Nephron (organoid): ENCODE data around the gene PRR18.

Experiments
- H3K27ac Mint-ChIP-seq, 3 experiments: 2 replicates each; pipeline ENCODE4 v1.8.0; 2020; ENCODE audit warnings: mixed read lengths in 3 of 3, mild to moderate bottlenecking in 2 of 3, moderate library complexity in 1 of 3
- H3K27me3 Mint-ChIP-seq: 2 replicates; pipeline ENCODE4 v1.8.0; 2021; ENCODE audit warnings: low read depth, mild to moderate bottlenecking, moderate library complexity, mixed read lengths
- H3K36me3 Mint-ChIP-seq: 2 replicates; pipeline ENCODE4 v1.8.0; 2020; ENCODE audit warnings: low read depth, mixed read lengths
- H3K4me1 Mint-ChIP-seq: 2 replicates; pipeline ENCODE4 v1.8.0; 2020; ENCODE audit warnings: mixed read lengths
- H3K4me3 Mint-ChIP-seq, 3 experiments: 2 replicates each; pipeline ENCODE4 v1.8.0; 2020; ENCODE audit warnings: mild to moderate bottlenecking in 3 of 3, mixed read lengths in 3 of 3, moderate library complexity in 2 of 3
- H3K9me3 Mint-ChIP-seq: 2 replicates; pipeline ENCODE4 v1.8.0; 2020; ENCODE audit warnings: mixed read lengths
- TF ChIP-seq, protein P1 (sequence below), 3 experiments: fragments of 200-600 bp; sonication (generic); IDR thresholded peaks; one replicate each; pipeline ENCODE4 v1.5.0; 2021; ENCODE audit warnings: antibody characterized with exemption in 3 of 3; ENCODE audit not compliant: unreplicated experiment in 3 of 3

PRR18 gene

DNA sequence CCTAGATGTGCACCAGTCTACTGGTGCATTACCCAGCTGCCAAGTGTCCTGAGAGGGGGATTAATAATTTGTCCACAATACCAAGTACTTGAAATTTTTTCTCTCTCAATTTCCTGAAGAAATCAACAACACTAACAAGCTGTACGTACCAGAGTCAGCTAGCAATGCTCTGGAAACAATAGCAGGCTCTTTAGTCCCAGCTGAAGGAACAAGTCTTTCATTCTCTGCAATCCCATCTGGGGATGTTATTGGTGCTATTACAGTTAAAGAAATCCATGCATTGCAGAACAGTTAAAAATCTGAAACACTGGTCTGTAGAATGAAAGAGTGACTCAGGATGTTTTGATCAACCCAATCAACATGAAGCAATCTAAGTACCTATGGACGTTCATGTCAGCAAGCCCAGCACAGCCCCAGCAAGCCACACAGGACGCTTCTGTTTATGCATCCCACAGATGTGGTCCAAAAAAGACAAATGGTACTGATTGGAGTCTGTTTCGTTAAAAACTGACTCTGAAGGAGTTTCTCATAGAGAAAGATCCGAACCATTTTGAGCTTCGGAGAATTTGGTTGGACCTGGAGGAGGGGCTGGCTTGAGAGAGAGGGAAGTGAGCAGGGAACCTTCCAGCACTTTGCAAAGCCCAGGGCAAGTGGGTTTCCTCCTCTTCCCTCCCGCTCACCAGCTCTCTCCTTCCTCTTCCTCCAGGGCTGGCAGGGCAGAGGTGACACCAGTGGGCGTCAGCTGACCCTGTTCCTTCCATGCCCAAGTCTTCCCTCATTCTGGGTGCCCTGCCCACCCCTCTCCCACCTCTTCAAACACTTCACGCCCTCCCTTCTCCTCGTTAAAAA lies 11.9 kb downstream of the PRR18 start:
- TF ChIP-seq, protein P1, sequence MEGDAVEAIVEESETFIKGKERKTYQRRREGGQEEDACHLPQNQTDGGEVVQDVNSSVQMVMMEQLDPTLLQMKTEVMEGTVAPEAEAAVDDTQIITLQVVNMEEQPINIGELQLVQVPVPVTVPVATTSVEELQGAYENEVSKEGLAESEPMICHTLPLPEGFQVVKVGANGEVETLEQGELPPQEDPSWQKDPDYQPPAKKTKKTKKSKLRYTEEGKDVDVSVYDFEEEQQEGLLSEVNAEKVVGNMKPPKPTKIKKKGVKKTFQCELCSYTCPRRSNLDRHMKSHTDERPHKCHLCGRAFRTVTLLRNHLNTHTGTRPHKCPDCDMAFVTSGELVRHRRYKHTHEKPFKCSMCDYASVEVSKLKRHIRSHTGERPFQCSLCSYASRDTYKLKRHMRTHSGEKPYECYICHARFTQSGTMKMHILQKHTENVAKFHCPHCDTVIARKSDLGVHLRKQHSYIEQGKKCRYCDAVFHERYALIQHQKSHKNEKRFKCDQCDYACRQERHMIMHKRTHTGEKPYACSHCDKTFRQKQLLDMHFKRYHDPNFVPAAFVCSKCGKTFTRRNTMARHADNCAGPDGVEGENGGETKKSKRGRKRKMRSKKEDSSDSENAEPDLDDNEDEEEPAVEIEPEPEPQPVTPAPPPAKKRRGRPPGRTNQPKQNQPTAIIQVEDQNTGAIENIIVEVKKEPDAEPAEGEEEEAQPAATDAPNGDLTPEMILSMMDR (IDR thresholded peaks at IDR 0.05; ENCODE audit: unreplicated experiment in 3 of 3) = no peak
- Mint-ChIP-seq H3K4me1 (no peaks in the 10 kb centered on the region), H3K36me3 (no peaks in the 10 kb centered on the region), H3K27ac (no peak overlapping the region), H3K27me3 (peaks cover 33% of the 10 kb centered on the region), H3K4me3 (no peak overlapping the region), H3K9me3 (peaks cover 9% of the 10 kb centered on the region)

DNA sequence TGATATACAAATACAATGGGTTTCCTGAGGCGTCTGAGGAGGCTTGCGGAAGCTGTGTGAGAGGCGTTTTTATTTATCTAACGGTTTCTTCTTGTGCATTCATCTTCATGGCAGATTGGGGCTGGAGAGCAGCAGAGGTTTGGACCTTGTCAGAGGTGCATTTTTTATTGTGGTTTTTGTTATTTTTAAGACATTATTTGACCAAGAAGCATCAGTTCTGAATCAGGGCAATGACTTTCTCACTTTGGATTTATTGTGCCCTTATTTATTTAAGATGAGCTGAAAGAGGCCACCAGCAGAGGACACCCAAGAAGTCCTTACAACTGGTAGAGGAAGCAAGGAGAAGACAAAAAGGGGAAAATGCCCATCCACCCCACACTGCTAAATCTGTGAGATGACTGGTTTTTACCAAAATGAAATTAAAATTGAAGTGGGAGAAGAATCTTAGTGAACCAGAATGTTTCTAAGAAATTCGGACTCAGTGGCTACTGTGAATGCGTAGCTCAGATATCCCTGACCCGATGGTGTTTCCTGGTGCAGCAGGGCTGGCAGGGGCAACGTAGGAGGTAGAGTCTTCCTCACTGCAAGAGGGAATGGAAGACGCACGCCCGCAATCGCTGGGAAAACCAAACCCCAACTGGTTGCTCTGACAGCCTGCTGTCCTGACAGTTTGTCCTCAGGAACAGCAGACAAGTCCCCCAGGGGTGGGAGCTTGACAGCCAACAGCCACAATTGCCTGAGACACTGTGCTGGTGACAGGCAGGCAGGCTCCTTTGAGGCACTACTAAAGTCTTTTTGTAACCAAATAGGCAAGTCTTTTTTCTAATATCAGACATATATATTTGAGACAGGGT lies 14.2 kb downstream of the PRR18 start:
- Mint-ChIP-seq H3K9me3 (peaks cover 9% of the 10 kb centered on the region), H3K4me3 (no peak overlapping the region), H3K27ac (no peak overlapping the region), H3K36me3 (no peaks in the 10 kb centered on the region), H3K4me1 (no peaks in the 10 kb centered on the region), H3K27me3 (peaks cover 30% of the 10 kb centered on the region)
- TF ChIP-seq, protein P1 (IDR thresholded peaks at IDR 0.05; ENCODE audit: unreplicated experiment in 3 of 3) = no peak

DNA sequence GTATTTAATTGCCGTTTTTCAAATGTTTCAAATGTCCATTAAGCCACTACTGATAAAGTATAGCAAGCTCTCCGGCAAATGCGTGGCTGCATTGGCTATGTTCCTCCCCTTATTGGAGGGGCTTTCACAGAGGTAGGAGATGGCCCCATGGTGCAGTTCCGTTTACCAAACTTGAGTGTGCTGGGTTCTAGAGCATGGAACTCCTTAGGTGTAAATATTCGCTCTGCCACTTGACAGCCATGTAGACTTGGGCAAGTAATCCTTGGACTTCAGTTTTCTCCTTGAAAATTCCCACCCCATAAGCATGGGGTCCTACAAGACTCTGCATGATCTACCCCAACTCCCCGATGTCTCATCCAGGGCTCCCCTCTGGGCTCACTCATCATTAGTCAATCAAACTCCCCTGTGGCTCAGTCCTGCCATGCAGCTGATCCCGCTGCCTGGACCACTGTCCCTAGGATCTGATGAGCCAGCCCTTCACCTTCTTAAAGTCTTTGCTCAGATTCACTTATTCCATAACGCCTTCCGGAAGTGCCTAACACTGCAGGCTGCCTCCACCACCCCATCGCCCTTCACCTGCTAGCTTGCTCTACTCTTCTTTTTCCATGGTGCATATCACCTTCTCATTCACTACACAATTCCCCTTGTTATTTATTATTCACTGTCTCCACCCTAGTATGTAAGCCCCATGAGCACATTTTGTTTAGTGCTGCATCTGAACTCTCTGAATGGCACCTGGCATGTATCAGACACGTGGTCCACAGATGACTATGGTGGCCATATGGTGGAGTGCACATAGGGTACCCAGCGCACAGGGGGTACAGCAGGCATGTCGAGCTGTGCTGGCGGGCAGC lies 18.8 kb downstream of the PRR18 start:
- TF ChIP-seq, protein P1 (IDR thresholded peaks at IDR 0.05; ENCODE audit: unreplicated experiment in 3 of 3) = no peak
- peaks cover 17% of the 10 kb centered on the region for H3K27me3 Mint-ChIP-seq
- H3K9me3 Mint-ChIP-seq = no peaks in the 10 kb centered on the region
- no peak overlapping the region for H3K4me3 Mint-ChIP-seq
- H3K27ac Mint-ChIP-seq = no peak overlapping the region
- H3K36me3 Mint-ChIP-seq = no peaks in the 10 kb centered on the region
- no peaks in the 10 kb centered on the region for H3K4me1 Mint-ChIP-seq

DNA sequence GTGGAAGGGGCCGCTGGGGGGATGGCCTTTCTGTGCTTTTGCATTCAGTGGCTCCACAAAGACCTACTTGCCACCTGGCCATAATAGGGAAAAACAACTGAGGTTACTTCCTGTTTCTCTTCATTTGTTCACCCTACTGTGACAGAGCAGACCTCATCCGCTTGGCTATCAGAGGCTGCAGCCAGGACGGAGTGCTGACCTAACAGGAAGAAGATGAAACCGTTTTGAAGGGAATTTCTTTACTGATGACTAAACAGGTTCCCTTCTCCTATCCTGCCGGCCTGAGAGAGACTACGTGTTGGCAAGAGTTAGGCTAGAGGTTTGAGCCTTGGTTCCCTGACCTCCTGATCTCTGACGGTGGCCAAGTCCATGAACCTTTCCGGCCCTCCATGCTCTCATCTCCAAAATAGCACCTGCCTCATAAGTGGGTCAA lies 21.3 kb downstream of the PRR18 start:
- peaks cover 19% of the 10 kb centered on the region for H3K27me3 Mint-ChIP-seq
- H3K4me1 Mint-ChIP-seq = no peaks in the 10 kb centered on the region
- H3K9me3 Mint-ChIP-seq = no peaks in the 10 kb centered on the region
- no peaks in the 10 kb centered on the region for H3K36me3 Mint-ChIP-seq
- no peak overlapping the region for H3K27ac Mint-ChIP-seq
- no peak overlapping the region for H3K4me3 Mint-ChIP-seq
- TF ChIP-seq, protein P1 (IDR thresholded peaks at IDR 0.05; ENCODE audit: unreplicated experiment in 3 of 3) = no peak

DNA sequence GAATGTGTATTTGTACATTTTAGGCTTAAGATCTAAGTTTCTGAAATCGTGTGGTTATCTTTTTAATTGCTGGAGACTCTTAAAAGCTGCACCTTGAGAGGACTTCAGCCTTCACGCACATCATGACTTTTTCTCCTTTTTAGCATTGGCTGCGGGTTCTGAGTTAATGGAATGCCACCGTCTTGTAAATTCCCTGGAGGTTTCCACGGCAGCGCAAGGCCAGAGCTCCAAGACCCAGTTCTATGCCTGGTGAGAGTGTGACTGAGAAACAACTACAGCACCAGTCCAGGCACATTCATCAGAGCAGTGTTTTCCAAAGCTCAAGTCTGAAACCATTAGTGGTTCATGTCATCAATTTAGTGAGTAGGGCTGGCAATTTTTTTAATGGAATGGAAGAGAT lies 23.0 kb downstream of the PRR18 start:
- Mint-ChIP-seq H3K4me1 (no peaks in the 10 kb centered on the region), H3K9me3 (no peaks in the 10 kb centered on the region), H3K27ac (no peak overlapping the region), H3K27me3 (peaks cover 26% of the 10 kb centered on the region), H3K4me3 (no peak overlapping the region), H3K36me3 (no peaks in the 10 kb centered on the region)
- TF ChIP-seq, protein P1 (IDR thresholded peaks at IDR 0.05; ENCODE audit: unreplicated experiment in 3 of 3) = no peak
